Epithelial cell of esophagus (primary cell): ENCODE data around the gene COQ10A.

Experiments used
- DNase-seq: peaks from one replicate; pipeline ENCODE4 v3.0.0; 2010; ENCODE audit warnings: low read depth
- H3K4me3 ChIP-seq: 2 replicates; pipeline ENCODE4 v1.5.1; 2011; ENCODE audit warnings: mild to moderate bottlenecking, low read length, control low read depth
- TF ChIP-seq, protein P1 (sequence below): IDR thresholded peaks from 2 replicates; pipeline ENCODE4 v1.5.1; 2011; ENCODE audit warnings: low read depth, mild to moderate bottlenecking, low read length, control low read depth, inconsistent platforms; ENCODE audit not compliant: insufficient read depth; ENCODE audit errors: missing control alignments

Gene COQ10A

DNA sequence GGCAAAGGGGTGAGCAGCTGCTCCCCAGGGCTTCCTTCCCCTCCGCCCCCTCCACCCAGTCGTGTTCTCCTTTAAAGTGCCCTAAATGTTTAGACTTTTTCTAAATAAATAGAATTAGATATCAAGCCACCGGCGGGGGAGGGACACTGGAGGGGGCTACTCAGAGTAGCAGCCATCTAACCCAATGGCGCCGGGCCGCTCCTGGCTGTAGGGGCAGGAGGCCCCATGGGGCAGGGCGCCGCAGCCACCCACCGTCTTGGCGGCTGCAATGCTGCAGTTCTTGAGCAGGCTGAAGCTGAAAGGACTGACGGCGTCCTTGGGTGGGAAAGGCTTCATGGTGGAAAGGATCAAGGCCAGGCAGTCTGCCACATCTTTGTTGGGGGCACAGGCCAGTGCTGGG is 23.8 kb upstream of the COQ10A start:
- TF ChIP-seq, protein P1, sequence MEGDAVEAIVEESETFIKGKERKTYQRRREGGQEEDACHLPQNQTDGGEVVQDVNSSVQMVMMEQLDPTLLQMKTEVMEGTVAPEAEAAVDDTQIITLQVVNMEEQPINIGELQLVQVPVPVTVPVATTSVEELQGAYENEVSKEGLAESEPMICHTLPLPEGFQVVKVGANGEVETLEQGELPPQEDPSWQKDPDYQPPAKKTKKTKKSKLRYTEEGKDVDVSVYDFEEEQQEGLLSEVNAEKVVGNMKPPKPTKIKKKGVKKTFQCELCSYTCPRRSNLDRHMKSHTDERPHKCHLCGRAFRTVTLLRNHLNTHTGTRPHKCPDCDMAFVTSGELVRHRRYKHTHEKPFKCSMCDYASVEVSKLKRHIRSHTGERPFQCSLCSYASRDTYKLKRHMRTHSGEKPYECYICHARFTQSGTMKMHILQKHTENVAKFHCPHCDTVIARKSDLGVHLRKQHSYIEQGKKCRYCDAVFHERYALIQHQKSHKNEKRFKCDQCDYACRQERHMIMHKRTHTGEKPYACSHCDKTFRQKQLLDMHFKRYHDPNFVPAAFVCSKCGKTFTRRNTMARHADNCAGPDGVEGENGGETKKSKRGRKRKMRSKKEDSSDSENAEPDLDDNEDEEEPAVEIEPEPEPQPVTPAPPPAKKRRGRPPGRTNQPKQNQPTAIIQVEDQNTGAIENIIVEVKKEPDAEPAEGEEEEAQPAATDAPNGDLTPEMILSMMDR: no peak
- H3K4me3 ChIP-seq: no peak overlapping the region
- no peak for DNase-seq

DNA sequence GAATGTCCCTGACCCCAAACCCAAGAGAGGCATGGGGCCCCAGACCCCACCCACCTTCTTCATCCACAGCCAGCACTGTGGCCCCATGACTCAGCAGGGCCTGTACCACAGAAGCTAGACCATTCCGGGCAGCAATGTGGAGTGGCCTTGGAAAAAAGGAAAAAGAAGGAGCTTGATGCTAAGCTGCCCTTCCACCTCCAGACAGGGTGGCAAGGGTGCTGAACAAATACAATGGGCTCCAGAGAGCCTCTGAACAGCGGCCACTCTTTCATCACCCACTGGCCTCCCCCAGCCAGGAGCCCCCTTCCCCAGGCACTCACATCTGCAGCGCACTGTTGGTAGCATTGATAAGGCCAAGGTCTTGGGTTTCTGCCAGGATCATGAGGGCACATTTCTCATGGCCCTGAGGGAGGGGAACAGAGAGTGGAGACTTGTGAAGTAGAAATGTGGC is 23.0 kb upstream of the COQ10A start:
- DNase-seq: no peak
- TF ChIP-seq, protein P1: no peak
- no peak overlapping the region for H3K4me3 ChIP-seq

DNA sequence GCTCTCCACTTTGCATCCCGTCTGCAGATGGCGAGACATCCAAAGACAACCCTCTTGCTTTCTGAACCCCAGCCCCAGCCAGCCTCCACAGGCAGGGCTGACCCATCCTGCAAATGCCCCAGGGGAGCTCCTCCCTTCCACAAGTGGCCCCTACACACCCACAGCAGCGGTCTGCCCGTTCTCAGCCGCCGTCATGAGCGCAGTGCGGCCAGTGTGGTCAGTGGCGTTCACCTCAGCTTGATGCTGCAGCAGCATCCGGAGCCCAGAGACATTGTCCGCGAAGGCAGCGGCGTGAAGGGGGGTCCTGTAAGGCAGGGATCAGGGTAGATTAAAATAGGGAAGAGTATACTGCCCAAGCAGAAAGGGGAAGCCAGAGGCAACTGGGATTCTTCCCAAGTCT is 22.2 kb upstream of the COQ10A start:
- TF ChIP-seq, protein P1: no peak
- no peak overlapping the region for H3K4me3 ChIP-seq
- DNase-seq: no peak

DNA sequence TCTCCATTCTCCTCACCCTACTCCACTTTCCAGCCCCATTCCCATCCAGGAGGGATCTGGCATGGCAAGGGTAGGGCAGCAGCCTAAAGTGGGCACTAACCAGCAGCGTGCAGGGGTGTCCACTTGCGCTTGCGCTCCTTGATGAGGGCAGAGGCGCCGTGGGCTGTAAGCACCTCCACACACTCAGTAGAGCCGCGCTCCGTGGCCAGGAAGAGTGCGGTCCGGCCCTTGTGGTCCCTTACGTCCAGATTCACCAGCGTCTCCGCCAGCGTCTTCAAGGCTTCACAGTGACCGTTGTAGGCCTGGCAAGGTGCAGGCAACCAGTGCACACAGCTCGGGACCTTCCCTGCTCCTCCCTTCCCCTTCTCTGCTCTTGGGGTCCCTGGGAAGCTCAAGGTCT is 18.8 kb upstream of the COQ10A start:
- TF ChIP-seq, protein P1: no peak
- no peak for DNase-seq
- no peak overlapping the region for H3K4me3 ChIP-seq

DNA sequence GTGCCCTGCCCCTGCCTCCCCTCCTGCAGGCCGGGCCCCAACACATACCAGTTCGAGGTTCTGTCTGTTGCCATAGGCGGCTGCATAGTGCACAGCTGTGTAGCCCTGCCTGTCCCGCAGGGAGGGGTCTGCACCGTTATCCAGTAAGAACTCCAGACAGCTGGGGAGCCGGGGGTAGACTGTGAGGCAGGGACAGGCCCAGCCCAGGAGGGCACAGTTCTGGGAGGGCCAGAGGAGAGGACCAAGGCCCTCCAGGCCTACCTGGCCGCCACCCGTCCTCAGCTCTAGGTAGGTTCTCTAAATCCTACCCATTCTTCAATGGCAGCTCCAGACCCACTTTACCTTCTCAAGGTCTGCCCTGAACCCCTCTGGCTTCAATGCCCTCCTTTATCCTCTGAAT is 18.0 kb upstream of the COQ10A start:
- no peak overlapping the region for H3K4me3 ChIP-seq
- TF ChIP-seq, protein P1: no peak
- no peak for DNase-seq

DNA sequence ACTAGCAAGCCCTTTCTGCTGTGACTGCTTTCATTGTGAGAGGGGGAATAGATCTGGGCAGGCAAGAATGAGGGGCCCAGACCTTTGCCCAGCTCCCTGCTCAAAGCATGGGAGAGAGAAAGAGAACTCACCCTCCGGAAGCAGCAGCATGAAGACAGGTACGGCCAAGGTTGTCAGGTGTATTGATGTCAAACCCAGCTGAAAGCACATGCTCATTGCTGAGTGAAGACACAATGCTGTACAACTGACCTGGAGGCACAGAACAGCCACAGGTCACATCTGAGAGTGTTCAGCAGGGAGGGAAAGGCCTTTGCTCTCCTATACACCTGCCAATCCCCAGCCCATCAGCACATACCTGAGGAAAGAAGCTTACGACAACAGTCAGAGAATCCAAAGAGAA is 14.1 kb upstream of the COQ10A start:
- H3K4me3 ChIP-seq: no peak overlapping the region
- DNase-seq: no peak
- TF ChIP-seq, protein P1: no peak

DNA sequence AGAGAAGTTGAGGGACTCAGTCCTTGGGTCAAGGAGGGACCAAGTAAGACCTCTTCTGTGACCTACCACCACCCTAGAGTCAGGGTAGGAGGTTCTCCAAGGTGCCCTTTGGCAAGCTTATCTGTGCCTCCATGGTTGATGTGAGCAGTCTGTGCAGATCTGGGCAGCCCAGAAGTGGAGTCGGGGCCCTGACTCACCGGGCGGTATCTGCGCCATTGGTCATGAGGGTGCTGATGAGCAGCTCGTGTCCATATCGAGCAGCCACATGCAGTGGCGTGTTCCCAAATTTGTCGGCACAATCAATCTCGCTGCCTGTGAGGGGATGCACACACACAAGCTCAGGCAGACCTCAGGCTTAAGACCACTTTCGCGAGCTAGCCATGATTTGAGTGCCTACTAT is 13.7 kb upstream of the COQ10A start:
- no peak overlapping the region for H3K4me3 ChIP-seq
- TF ChIP-seq, protein P1: no peak
- DNase-seq: no peak
